Left lobe of liver (tissue), 2 donors: ENCODE results near the gene NUS1. TPM values are rescaled to one million over a fixed set of nuclear protein-coding genes. Genes with fewer than 3 reads are reported as not detected.
"Not testable (repeated sequence)": the region's sequence is repeated elsewhere in the genome, so short reads cannot be mapped to it uniquely, and the experiment has no call there.

ENCODE experiments used
- ATAC-seq: fragments of 200-7000 bp; cut with Tn5 transposase; one replicate; pipeline ENCODE4 v1.9.1; 2020; ENCODE audit warnings: mild to moderate bottlenecking, moderate library complexity
- DNase-seq: peaks from one replicate; pipeline ENCODE4 v3.0.0-alpha.2; 2020; ENCODE audit warnings: low spot score
- total RNA-seq: library from RNA; stranded (reverse); gene quantifications from one replicate; pipeline ENCODE4 v1.2.1, GENCODE V29; 2021
- donor health status: DM: no; HTN: no; CAD: no; lungs with moderate emphysema.
- donor health status: DM: no; HTN: yes; CAD: no.

NUS1 gene
- total RNA-seq, 1 donor from 2014 or later, result 21.1 TPM

DNA sequence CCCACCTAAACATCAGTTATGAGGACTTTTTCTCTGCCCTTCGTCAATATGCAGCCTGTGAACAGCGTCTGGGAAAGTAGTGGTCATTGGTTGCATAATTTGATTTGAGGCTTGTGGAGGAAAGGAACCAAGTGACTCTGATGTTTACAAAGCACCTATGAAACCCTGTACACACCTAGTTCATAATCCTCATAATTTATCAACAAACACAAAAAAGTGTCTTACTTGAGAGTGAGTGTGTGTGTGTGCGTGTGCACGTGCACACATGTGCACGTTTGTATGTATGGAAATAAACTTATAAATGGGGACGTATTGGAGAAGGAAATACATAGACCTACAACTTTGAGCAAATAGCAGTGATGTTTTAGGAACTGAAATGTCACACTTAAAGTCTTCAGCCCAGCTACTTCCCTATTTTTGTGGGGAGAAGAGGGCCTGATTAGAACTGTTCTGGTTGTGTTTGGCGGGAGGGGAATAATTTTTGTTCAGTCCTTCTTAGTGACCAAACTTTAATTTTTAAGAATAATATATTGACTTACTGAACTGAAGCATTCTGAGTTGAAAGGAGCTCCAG is 31.8 kb downstream of the NUS1 start:
- DNase-seq, ATAC-seq: not testable (repeated sequence)

- no peak for DNase-seq
- ATAC-seq, result no peak
Measured at GRCh38 chr6:117711369-117711768, 36.1 kb downstream of the NUS1 start.

- DNase-seq, result no peak
- ATAC-seq, result peak; percentile 48
Measured at GRCh38 chr6:117718895-117719294, 43.6 kb downstream of the NUS1 start.

GRCh38 chr6:117721520-117721919 is 46.3 kb downstream of the NUS1 start:
- not testable (repeated sequence) for ATAC-seq, DNase-seq

DNA sequence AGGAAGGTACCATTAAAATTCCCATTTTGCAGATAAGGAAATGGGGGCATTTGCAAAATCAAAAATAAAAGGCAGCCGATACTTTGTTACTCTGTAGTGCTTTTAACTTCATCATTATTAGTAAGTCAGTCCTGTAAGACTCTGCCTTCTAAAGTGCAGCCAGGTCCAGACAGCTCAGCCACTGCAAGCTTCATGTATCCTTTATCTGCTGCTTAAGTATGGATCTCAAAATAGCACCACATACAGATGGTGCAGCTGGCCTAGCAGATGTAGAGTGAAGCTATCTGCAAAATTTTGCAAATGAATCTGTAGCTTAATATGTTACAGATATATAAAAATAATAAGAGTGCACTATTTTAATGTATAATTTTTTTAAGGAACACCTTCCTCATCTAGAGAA is 53.4 kb downstream of the NUS1 start:
- ATAC-seq (no peak), DNase-seq (no peak)

GRCh38 chr6:117729613-117730012 is 54.3 kb downstream of the NUS1 start:
- ATAC-seq (no peak), DNase-seq (no peak)

DNA sequence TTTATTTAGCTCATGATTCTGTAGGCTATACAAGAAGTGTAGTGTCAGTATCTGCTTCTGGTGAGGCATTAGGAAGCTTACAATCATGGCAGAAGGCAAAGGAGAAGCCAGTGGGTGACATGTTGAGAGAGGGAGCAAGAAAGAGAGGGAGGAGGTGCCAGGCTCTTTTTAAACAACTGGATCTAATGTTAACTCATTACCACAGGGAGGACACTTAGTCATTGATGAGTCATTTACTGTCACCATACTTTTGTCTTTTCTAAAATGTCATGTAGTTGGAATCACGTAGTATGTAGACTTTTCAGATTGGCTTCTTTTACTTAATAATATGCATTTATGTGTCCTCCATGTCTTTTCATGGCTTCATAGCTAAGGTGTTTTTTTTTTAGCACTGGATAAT is 58.1 kb downstream of the NUS1 start:
- ATAC-seq (no peak), DNase-seq (no peak)

- no peak for DNase-seq
- ATAC-seq, result no peak
Measured at GRCh38 chr6:117739869-117740268, 64.6 kb downstream of the NUS1 start.

GRCh38 chr6:117740605-117741004 is 65.3 kb downstream of the NUS1 start:
- DNase-seq (no peak), ATAC-seq (no peak)

DNA sequence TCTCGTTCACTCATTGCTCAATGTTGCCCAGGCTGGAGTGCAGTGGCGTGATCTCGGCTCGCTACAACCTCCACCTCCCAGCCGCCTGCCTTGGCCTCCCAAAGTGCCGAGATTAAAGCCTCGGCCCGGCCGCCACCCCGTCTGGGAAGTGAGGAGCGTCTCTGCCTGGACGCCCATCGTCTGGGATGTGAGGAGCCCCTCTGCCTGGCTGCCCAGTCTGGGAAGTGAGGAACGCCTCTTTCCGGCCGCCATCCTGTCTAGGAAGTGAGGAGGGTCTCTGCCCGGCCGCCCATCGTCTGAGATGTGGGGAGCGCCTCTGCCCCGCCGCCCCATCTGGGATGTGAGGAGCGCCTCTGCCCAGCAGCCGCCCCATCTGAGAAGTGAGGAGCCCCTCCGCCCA is 75.4 kb downstream of the NUS1 start:
- not testable (repeated sequence) for DNase-seq, ATAC-seq

Other genes starting within 250 kb of the NUS1 start
- gene ROS1, start 249.5 kb upstream of the NUS1 start, total RNA-seq, result 0.15 TPM
- 9.0 TPM for gene DCBLD1, start 192.8 kb upstream of the NUS1 start, total RNA-seq
- 8.4 TPM for gene GOPC, start 73.0 kb upstream of the NUS1 start, total RNA-seq
- gene SLC35F1, start 231.8 kb downstream of the NUS1 start, total RNA-seq, result not detected